Neural cell (in vitro differentiated cells): ENCODE data around the gene CACNA1D. TPM values are rescaled to one million over a fixed set of nuclear protein-coding genes. Genes with fewer than 3 reads are reported as not detected.

Source experiments
- H2AFZ ChIP-seq: fragments of 200-600, 300-800 bp; sonication (generic), shearing (Covaris generic); 2 replicates; pipeline ENCODE4 v1.6.0; 2014; ENCODE audit warnings: low read depth, mild to moderate bottlenecking, antibody characterized with exemption, low read length, moderate library complexity
- H3F3A ChIP-seq: fragments of 200-600 bp; shearing (Covaris generic); 2 replicates; pipeline ENCODE4 v1.6.1; 2016; ENCODE audit warnings: mild to moderate bottlenecking, moderate library complexity, mixed read lengths, antibody characterized with exemption, low read length; ENCODE audit not compliant: insufficient read depth, poor library complexity, severe bottlenecking
- H3K27ac ChIP-seq: fragments of 200-600, 300-800 bp; sonication (generic), shearing (Covaris generic); 2 replicates; pipeline ENCODE4 v1.5.1; 2014; ENCODE audit warnings: mild to moderate bottlenecking, low read length, moderate library complexity
- H3K27me3 ChIP-seq: fragments of 300-800, 200-600 bp; sonication (generic), shearing (Covaris generic); 2 replicates; pipeline ENCODE4 v1.6.0; 2014; ENCODE audit warnings: mild to moderate bottlenecking, low read depth, low read length, moderate library complexity; ENCODE audit not compliant: insufficient read depth
- H3K36me3 ChIP-seq: fragments of 300-800, 200-600 bp; sonication (generic), shearing (Covaris generic); 2 replicates; pipeline ENCODE4 v1.5.1; 2014; ENCODE audit warnings: mild to moderate bottlenecking, antibody characterized with exemption, low read length, moderate library complexity; ENCODE audit not compliant: insufficient read depth
- H3K4me2 ChIP-seq: fragments of 300-800, 200-600 bp; sonication (generic), shearing (Covaris generic); 2 replicates; pipeline ENCODE4 v1.6.0; 2014; ENCODE audit warnings: mild to moderate bottlenecking, low read length
- H3K4me3 ChIP-seq: fragments of 300-800, 200-600 bp; sonication (generic), shearing (Covaris generic); 2 replicates; pipeline ENCODE4 v1.5.1; 2014; ENCODE audit warnings: mild to moderate bottlenecking, low read length, moderate library complexity
- H3K79me2 ChIP-seq: fragments of 200-600 bp; shearing (Covaris generic); replicated peaks from 2 replicates; pipeline ENCODE4 v1.6.0; 2014; ENCODE audit warnings: mild to moderate bottlenecking, low read length, moderate library complexity; ENCODE audit not compliant: insufficient read depth
- H3K9ac ChIP-seq: fragments of 300-800, 200-600 bp; sonication (generic), shearing (Covaris generic); 2 replicates; pipeline ENCODE4 v1.6.1; 2016; ENCODE audit warnings: mild to moderate bottlenecking, low read length, mixed read lengths
- H3K9me2 ChIP-seq: fragments of 200-600 bp; shearing (Covaris generic); 2 replicates; pipeline ENCODE4 v1.6.1; 2016; ENCODE audit warnings: mild to moderate bottlenecking, low read length, mixed read lengths; ENCODE audit not compliant: insufficient read depth
- H3K9me3 ChIP-seq: fragments of 200-600, 300-800 bp; sonication (generic), shearing (Covaris generic); 2 replicates; pipeline ENCODE4 v1.6.1; 2016; ENCODE audit warnings: mild to moderate bottlenecking, mixed run types, low read length, moderate library complexity, mixed read lengths
- H4K20me1 ChIP-seq: fragments of 200-600 bp; shearing (Covaris generic); 2 replicates; pipeline ENCODE4 v1.6.1; 2016; ENCODE audit warnings: mild to moderate bottlenecking, mixed run types; ENCODE audit not compliant: insufficient read depth
- CTCF ChIP-seq: fragments of 450-650 bp; IDR thresholded peaks from 2 replicates; pipeline ENCODE4 v1.5.1; 2014; ENCODE audit warnings: antibody characterized with exemption, mild to moderate bottlenecking, moderate library complexity; ENCODE audit not compliant: poor library complexity, severe bottlenecking
- EP300 ChIP-seq: fragments of 450-650 bp; conservative IDR thresholded peaks from 2 replicates; pipeline ENCODE4 v1.6.1; 2014; ENCODE audit warnings: antibody characterized with exemption, mild to moderate bottlenecking, moderate library complexity; ENCODE audit not compliant: poor library complexity, severe bottlenecking
- EZH2 ChIP-seq: fragments of 200-600, 300-800 bp; shearing (Covaris generic), sonication (generic); IDR thresholded peaks from 2 replicates; pipeline ENCODE4 v1.6.1; 2014; ENCODE audit warnings: antibody characterized with exemption, low read length, borderline replicate concordance, mild to moderate bottlenecking; ENCODE audit not compliant: insufficient read depth, poor library complexity, severe bottlenecking
- MXI1 ChIP-seq: fragments of 450-650 bp; conservative IDR thresholded peaks from 2 replicates; pipeline ENCODE4 v1.6.1; 2014; ENCODE audit warnings: antibody characterized with exemption, mild to moderate bottlenecking; ENCODE audit not compliant: poor library complexity, severe bottlenecking
- POLR2AphosphoS5 ChIP-seq: IDR thresholded peaks from 2 replicates; pipeline ENCODE4 v1.6.1; 2012
- RAD21 ChIP-seq: fragments of 450-650 bp; conservative IDR thresholded peaks from 2 replicates; pipeline ENCODE4 v1.6.1; 2014; ENCODE audit warnings: antibody characterized with exemption, mild to moderate bottlenecking, moderate library complexity
- REST ChIP-seq: IDR thresholded peaks from 2 replicates; pipeline ENCODE4 v1.6.1; 2012; ENCODE audit warnings: borderline replicate concordance
- SMC3 ChIP-seq: fragments of 450-650 bp; conservative IDR thresholded peaks from 2 replicates; pipeline ENCODE4 v1.6.1; 2014; ENCODE audit warnings: antibody characterized with exemption, mild to moderate bottlenecking, moderate library complexity; ENCODE audit not compliant: poor library complexity
- TAF1 ChIP-seq: IDR thresholded peaks from 2 replicates; pipeline ENCODE4 v1.6.1; 2012; ENCODE audit warnings: low read depth
- polyA plus RNA-seq: library from polyadenylated mRNA; depleted of rRNA; stranded (reverse); fragments of >200 nt; gene quantifications from 2 replicates; pipeline ENCODE4 v1.2.3, GENCODE V29; 2014

The CACNA1D gene
- polyA plus RNA-seq, 1 donor from 2014 or later = 22.5 TPM

GRCh38 chr3:53712817-53713388 is 218.5 kb downstream of the CACNA1D start:
- H3K4me3 ChIP-seq = no peak overlapping the region
- no peak overlapping the region for H3K27ac ChIP-seq
- no peaks in the 10 kb centered on the region for H3K9me3 ChIP-seq
- H3K27me3 ChIP-seq = no peaks in the 10 kb centered on the region
- no peak overlapping the region for H3K9ac ChIP-seq
- no peak overlapping the region for H2AFZ ChIP-seq
- no peaks in the 10 kb centered on the region for H3K79me2 ChIP-seq
- no peaks in the 10 kb centered on the region for H3K36me3 ChIP-seq
- H4K20me1 ChIP-seq = no peaks in the 10 kb centered on the region
- H3F3A ChIP-seq = no peaks in the 10 kb centered on the region
- H3K9me2 ChIP-seq = no peaks in the 10 kb centered on the region
- no peak overlapping the region for H3K4me2 ChIP-seq
- TF ChIP-seq RAD21 (no peak), MXI1 (no peak), EZH2 (no peak), REST (no peak), CTCF (no peak), TAF1 (no peak), POLR2AphosphoS5 (no peak), EP300 (no peak), SMC3 (no peak)

GRCh38 chr3:53713626-53714025 is 219.2 kb downstream of the CACNA1D start:
- no peak overlapping the region for H3K4me2 ChIP-seq
- H3K27ac ChIP-seq = no peak overlapping the region
- no peaks in the 10 kb centered on the region for H3K9me2 ChIP-seq
- no peaks in the 10 kb centered on the region for H3K36me3 ChIP-seq
- H3K79me2 ChIP-seq = no peaks in the 10 kb centered on the region
- no peak overlapping the region for H2AFZ ChIP-seq
- H3K4me3 ChIP-seq = no peak overlapping the region
- H3K9ac ChIP-seq = no peak overlapping the region
- no peaks in the 10 kb centered on the region for H3F3A ChIP-seq
- H3K9me3 ChIP-seq = no peaks in the 10 kb centered on the region
- no peak for TF ChIP-seq SMC3
- TF ChIP-seq RAD21 = no peak
- no peak for TF ChIP-seq MXI1
- TF ChIP-seq TAF1 = no peak
- TF ChIP-seq EP300 = no peak
- no peak for TF ChIP-seq EZH2
- TF ChIP-seq POLR2AphosphoS5 = no peak
- no peak for TF ChIP-seq REST
- no peak for TF ChIP-seq CTCF
- no peaks in the 10 kb centered on the region for H4K20me1 ChIP-seq
- H3K27me3 ChIP-seq = no peaks in the 10 kb centered on the region
